MG63 (cell line): Measurements from ENCODE around the gene TRPV4. TPM values are rescaled to one million over a fixed set of nuclear protein-coding genes. Genes with fewer than 3 reads are reported as not detected.
A peak's percentile ranks its signal among the peaks of the same experiment; 100 is the strongest.

ENCODE experiments used
- DNase-seq: peaks from one replicate; pipeline ENCODE4 v3.0.0-alpha.2; 2020
- H3K27me3 ChIP-seq: fragments of 250-450 bp; sonication (Bioruptor Pico); 2 replicates; pipeline ENCODE4 v1.5.1; 2020; ENCODE audit warnings: mild to moderate bottlenecking, moderate library complexity
- H3K36me3 ChIP-seq: fragments of 250-450 bp; sonication (Bioruptor Pico); 2 replicates; pipeline ENCODE4 v1.5.1; 2020; ENCODE audit warnings: mild to moderate bottlenecking, moderate library complexity
- H3K4me3 ChIP-seq: fragments of 250-450 bp; sonication (Bioruptor Pico); 2 replicates; pipeline ENCODE4 v1.5.1; 2020; ENCODE audit warnings: mild to moderate bottlenecking, moderate library complexity
- H3K9me3 ChIP-seq: fragments of 250-450 bp; sonication (Bioruptor Pico); 2 replicates; pipeline ENCODE4 v1.5.1; 2020; ENCODE audit warnings: mild to moderate bottlenecking, moderate library complexity
- total RNA-seq: library from RNA; depleted of rRNA; stranded (reverse); fragments of >200 nt; shearing (Covaris generic); gene quantifications from 2 replicates; pipeline ENCODE4 v1.2.3, GENCODE V29; 2014; ENCODE audit warnings: low replicate concordance

Gene TRPV4
- total RNA-seq, 1 experiment from 2014 or later = 1.1 TPM

DNA sequence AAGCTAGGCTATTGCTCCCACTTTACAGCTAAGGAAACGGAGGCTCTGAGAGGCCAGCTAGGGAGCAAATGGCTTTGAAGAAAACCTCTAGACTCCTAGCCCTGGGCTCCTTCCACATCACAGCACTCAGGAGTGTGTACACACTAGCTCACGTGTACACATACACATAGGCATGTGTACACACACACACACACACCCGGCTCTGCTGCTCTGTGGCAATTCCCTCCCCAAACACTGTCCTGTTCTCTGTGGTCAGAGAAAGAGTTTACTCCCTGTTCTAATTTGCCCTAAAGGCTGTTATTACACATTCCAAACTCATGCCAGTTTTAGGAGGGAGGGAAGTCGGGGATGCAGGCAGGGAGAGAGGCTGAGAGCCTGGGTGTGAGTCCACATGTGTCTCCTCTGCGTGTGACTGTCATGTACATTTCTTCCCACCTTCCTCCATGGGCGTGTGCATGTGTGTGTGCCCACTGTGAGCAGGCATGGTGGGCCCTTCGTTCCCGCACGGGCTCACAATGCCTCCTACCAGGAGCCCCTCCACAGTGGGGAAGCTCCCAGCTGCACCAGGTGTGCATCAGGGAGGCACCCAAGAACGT, 14.2 kb downstream of the TRPV4 start:
- no peaks in the 10 kb centered on the region for H3K27me3 ChIP-seq
- no peaks in the 10 kb centered on the region for H3K9me3 ChIP-seq
- H3K4me3 ChIP-seq = no peak overlapping the region
- peak; percentile 37 for DNase-seq
- H3K36me3 ChIP-seq = no peaks in the 10 kb centered on the region

DNA sequence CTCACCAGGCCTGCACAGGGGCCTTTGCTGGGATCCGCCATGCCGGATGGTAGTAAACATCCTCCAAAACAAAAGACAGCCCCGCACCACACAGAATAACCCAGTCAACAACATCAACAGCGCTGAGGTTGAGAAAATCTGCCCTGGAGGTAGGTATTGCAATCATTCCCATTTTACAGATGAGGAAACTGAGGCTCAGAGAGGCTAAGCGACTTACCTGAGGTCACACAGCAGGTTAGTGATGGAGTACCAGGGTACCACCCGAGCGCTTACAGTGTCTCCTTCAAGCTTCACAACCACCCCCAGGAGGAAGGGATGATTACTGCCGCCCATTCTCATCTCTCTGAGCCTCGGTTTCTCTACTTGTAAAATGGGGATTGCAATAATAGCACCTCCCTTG, 14.9 kb downstream of the TRPV4 start:
- no peak for DNase-seq
- H3K4me3 ChIP-seq = no peak overlapping the region
- 0 out of 2 replicates have a peak, but pooled peaks cover 2% of the 10 kb centered on the region for H3K9me3 ChIP-seq
- no peaks in the 10 kb centered on the region for H3K36me3 ChIP-seq
- H3K27me3 ChIP-seq = no peaks in the 10 kb centered on the region

DNA sequence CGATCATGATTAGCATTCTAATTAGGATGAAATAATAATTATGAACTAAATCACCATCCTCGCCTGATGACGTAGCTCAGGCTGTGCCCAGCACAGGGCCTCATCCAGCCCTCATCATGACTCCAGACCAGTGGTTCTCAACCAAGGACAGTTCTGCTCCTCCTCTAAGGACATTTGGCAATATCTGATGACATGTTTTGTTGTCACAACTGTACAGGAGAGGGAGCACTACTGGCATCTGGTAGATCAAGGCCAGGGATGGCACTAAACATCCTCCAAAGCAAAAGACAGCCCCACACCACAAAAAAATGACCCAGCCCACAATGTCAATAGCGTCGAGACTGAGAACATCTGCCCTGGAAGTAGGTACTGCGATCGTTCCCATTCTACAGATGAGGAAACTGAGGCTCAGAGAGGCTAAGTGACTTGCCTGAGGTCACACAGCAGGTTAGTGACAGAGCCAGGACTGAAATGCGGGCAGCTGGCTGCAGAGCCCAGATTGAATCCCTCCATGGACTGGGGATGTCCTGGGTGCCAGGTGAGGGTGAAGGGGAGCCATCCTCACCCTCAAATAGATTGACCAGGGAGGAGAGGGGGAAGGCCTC, 15.5 kb downstream of the TRPV4 start:
- H3K36me3 ChIP-seq = no peaks in the 10 kb centered on the region; the same call in 1 of the 2 replicates
- no peak overlapping the region for H3K4me3 ChIP-seq
- 0 out of 2 replicates have a peak, but pooled peaks cover 2% of the 10 kb centered on the region for H3K9me3 ChIP-seq
- DNase-seq = no peak
- no peaks in the 10 kb centered on the region for H3K27me3 ChIP-seq

DNA sequence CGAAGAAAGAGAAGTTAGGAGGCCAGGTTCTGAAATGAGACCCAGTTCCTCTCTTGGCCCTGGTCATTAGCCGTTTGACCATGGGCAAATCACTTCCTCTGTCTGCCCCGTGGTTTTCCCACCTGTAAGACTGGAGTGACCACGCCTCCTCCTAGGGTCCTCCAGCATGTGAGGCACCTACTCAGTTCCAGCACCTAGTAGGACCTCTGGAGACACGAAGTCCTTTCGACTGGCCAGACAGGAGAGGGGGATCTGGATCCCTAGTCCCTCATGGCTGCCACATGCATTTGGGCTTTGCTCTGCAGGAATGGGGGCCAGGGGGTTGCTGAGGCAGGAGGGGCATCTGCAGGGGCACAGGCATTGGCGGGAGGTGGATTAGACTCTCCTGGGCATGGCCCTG, 16.3 kb downstream of the TRPV4 start:
- no peak overlapping the region for H3K4me3 ChIP-seq
- 0 out of 2 replicates have a peak, but pooled peaks cover 2% of the 10 kb centered on the region for H3K9me3 ChIP-seq
- no peaks in the 10 kb centered on the region; the same call in 1 of the 2 replicates for H3K36me3 ChIP-seq
- DNase-seq = no peak
- H3K27me3 ChIP-seq = no peaks in the 10 kb centered on the region

DNA sequence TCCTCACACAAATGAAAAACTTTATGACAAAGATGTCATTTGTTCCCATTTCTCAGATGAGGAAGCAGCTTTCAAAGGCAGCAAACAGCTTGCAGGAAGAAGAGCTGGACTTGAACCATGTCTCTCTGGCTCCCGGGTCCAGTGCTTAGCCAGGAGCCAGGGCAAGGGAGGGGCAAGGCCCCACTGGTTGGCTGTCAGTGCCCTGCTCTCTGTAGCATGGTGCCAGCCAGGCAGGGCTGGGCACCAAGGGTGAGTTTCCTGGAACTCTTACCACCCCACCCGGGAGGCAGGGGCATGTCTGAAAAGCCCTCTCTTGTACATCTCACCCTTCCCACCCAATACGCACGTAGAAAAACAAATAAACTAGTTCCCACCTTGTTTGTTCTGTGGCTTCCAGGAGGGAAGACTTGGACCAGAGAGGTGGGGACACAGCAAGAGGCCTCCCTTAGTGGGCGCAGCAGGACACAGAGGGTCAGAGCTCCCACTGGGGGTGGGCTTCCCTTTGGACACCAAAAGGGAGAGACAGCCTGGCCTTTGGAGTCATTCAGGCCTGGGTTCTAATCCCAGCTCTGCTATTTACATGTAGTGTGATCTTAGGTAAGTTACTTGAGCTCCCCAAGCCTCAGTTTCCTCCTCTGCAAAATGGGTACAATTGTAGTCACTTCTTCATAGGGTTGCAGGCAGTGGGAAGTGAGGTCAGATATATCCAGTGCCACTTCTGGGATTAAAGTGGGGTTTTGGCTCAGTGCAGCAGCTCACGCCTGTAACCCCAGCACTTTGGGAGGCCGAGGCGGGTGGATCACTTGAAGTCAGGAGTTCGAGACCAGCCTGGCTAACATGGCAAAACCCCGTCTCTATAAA, 17.2 kb downstream of the TRPV4 start:
- Histone ChIP-seq H3K27me3 (no peaks in the 10 kb centered on the region), H3K4me3 (no peak overlapping the region), H3K9me3 (0 out of 2 replicates have a peak, but pooled peaks cover 2% of the 10 kb centered on the region), H3K36me3 (no peaks in the 10 kb centered on the region; the same call in 1 of the 2 replicates)
- peak; percentile 12 for DNase-seq

DNA sequence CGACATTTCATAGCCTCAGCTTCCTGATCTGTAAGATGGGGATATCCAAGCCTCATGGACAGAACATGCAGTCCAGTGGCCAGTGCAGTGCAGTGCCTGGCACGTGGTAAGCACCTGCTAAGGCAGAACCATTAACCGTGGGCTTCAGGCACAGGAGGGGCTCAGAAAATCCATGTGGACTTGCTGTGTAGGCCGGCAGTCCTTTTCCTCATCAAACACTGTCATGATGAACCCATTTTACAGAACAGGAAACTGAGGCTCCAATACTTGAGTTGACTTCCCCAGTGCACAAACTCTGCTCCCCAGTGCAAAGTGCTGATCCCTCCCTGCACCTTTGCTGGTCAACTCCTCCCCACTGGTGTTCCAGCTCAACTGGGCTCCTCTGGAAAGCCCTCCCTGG, 18.0 kb downstream of the TRPV4 start:
- Histone ChIP-seq H3K36me3 (no peaks in the 10 kb centered on the region; the same call in 1 of the 2 replicates), H3K4me3 (no peak overlapping the region), H3K27me3 (no peaks in the 10 kb centered on the region), H3K9me3 (0 out of 2 replicates have a peak, but pooled peaks cover 2% of the 10 kb centered on the region)
- no peak for DNase-seq

DNA sequence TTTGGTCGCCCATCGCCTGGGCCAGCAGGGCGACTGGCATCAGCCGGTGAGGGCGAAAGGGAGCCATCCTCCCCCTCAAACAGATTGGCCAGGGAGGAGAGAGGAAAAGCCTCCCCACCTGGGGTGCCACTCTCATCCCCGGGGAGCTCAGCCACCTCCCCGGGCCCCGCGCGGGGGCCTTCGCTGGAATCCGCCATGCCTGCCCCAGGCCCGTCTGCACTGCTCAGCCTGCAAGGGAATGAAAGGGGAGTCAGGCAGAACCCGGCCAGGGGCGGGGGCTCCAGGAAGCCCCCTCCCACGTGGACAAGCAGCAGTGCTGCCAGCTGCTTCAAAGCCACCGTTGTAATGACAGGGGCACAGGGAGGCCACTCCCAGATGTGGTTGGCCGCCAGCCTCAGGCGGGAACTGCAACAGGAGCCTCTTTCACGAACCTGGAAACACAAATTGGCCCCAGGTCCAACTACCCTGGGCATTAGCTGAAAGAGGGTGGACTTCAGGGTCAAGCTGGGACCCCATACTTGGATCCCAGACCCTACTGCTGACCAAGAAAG, 18.5 kb downstream of the TRPV4 start:
- Histone ChIP-seq H3K9me3 (0 out of 2 replicates have a peak, but pooled peaks cover 2% of the 10 kb centered on the region), H3K36me3 (no peaks in the 10 kb centered on the region; the same call in 1 of the 2 replicates), H3K27me3 (no peaks in the 10 kb centered on the region), H3K4me3 (no peak overlapping the region)
- DNase-seq = no peak

DNA sequence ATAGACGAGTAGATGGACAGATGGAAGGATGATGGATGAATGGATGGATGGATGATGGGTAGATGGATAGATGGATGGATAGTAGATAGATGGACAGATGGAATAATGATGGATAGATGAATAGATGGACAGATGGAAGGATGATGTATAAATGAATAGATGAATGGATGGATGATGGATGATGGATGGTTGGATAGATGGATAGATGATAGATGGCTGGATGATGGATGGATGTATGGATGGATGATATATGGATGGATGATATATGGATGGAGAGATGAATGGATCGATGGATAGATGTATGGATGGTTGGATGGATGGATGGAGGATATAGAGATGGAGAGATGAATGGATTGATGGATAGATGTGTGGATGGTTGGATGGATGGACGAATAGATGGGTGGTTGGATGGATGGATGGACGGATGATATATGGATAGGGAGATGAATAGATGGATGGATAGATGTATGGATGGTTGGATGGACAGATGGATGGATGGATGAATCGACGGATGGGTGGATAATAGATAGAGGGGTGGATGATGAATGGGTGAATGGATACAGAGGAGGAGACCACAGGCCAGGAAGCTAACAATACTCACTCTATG, 19.3 kb downstream of the TRPV4 start:
- no peaks in the 10 kb centered on the region for H3K27me3 ChIP-seq
- no peak overlapping the region for H3K4me3 ChIP-seq
- H3K9me3 ChIP-seq = 0 out of 2 replicates have a peak, but pooled peaks cover 2% of the 10 kb centered on the region
- DNase-seq = no peak
- no peaks in the 10 kb centered on the region; the same call in 1 of the 2 replicates for H3K36me3 ChIP-seq

DNA sequence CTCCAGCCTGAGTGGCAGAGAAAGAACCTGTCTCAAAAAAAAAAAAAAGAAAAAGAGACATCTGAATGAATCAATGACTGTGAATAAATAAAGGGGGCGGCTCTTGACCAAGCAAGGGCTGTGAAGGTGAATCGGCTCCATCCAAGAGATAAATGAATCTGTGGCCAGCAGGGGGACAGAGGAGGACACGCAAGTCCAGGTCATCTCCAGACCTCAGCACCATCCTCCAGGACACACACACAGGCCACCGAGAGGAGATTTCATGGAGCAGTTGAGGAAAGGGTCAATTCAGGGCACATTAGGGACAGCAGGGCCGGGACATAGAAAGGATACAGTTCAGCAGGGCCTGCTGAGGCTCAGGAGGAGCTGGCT, 21.6 kb downstream of the TRPV4 start:
- H3K27me3 ChIP-seq = no peaks in the 10 kb centered on the region
- H3K9me3 ChIP-seq = 0 out of 2 replicates have a peak, but pooled peaks cover 2% of the 10 kb centered on the region
- DNase-seq = no peak
- no peaks in the 10 kb centered on the region; the same call in 1 of the 2 replicates for H3K36me3 ChIP-seq
- no peak overlapping the region for H3K4me3 ChIP-seq

DNA sequence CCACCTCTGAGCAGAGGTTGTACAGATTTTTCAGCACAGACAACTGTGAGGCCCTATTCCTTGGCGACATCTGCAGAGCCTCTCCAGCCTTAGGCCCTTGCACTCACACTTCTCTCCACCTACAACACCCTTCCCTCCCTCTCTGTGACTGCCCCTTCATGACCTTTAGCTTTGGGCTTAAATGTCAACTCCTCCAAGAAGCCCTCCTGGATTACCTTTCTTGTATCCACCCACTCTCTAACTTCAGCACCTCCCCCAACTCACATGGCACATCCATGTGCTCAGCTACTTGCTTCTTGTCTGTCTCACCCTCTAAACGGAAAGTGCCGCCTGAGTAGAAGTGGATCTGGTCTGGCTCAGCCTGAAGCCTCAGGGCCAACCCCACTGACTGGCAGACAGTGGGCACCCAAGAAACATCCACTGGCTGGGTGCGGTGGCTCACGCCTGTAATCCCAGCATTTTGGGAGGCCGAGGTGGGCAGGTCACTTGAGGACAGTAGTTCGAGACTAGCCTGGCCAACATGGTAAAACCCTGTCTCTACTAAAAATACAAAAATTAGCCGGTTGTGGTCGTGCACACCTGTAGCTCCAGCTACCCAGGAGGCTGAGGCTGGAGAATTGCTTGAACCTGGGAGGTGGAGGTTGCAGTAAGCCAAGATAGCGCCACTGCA, 22.1 kb downstream of the TRPV4 start:
- no peak for DNase-seq
- H3K9me3 ChIP-seq = 0 out of 2 replicates have a peak, but pooled peaks cover 2% of the 10 kb centered on the region
- no peaks in the 10 kb centered on the region for H3K27me3 ChIP-seq
- no peak overlapping the region for H3K4me3 ChIP-seq
- H3K36me3 ChIP-seq = no peaks in the 10 kb centered on the region; the same call in 1 of the 2 replicates

DNA sequence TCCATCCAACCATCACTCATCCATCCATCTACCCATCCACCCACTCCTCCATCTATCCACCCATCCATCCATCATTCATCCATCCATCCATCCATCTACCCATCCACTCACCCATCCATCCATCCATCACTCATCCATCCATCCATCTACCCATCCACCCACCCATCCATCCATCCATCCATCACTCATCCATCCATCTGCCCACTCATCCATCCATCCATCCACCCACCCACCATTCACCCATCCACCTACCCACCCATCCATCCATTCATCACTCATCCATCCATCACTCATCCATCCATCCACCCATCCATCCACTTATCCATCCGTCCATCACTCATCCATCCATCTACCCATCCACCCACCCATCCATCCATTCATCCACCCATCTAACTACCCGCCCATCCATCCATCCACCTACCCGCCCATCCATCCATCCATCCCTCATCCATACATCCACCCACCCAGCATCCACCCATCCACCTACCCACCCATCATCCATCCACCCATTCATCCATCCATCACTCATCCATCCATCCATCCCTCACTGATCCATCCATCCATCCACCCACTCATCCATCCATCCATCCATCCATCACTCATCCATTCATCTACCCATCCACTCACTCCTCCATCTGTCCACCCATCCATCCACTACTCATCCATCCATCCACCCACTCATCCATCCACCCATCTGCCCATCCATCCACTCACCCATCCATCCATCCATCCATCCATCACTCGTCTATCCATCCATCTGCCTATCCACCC, 24.1 kb downstream of the TRPV4 start:
- no peak overlapping the region for H3K4me3 ChIP-seq
- H3K36me3 ChIP-seq = no peaks in the 10 kb centered on the region; the same call in 1 of the 2 replicates
- no peaks in the 10 kb centered on the region for H3K27me3 ChIP-seq
- H3K9me3 ChIP-seq = 0 out of 2 replicates have a peak, but pooled peaks cover 2% of the 10 kb centered on the region
- DNase-seq = no peak

DNA sequence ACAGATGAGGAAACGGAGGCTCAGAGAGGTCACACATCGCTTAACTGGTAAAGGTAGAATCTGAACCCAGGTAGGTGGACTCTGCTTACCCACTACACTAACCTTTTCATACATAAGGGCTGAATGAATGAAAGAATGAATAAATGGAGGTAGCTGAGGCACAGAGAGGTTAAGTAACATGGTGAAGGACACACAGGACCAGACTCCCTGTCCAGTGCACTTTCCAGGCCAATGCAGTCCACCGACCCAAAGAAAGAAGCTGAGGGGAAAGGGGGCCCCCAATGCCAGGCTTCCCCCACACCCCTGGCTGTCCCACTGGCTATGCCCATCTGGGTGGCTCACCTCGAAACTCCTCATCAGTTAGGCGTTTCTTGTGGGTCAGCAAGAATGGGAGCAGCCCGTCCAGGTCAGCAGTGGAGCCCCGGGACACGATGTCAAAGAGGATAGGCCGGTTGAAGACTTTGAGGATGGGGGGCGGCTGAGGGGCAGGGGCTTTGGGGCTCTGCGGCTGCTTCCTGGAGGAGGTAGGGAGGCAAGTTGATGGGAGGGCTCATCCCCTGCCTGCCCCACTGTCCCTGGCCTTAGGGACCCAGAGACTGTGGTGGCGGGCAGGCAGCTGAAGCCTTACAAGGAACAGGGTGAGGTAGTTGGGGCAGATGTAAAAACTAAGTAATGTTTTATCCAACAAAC, 25.1 kb downstream of the TRPV4 start:
- no peaks in the 10 kb centered on the region; the same call in 1 of the 2 replicates for H3K36me3 ChIP-seq
- H3K9me3 ChIP-seq = no peaks in the 10 kb centered on the region
- no peaks in the 10 kb centered on the region for H3K27me3 ChIP-seq
- no peak for DNase-seq
- H3K4me3 ChIP-seq = no peak overlapping the region

DNA sequence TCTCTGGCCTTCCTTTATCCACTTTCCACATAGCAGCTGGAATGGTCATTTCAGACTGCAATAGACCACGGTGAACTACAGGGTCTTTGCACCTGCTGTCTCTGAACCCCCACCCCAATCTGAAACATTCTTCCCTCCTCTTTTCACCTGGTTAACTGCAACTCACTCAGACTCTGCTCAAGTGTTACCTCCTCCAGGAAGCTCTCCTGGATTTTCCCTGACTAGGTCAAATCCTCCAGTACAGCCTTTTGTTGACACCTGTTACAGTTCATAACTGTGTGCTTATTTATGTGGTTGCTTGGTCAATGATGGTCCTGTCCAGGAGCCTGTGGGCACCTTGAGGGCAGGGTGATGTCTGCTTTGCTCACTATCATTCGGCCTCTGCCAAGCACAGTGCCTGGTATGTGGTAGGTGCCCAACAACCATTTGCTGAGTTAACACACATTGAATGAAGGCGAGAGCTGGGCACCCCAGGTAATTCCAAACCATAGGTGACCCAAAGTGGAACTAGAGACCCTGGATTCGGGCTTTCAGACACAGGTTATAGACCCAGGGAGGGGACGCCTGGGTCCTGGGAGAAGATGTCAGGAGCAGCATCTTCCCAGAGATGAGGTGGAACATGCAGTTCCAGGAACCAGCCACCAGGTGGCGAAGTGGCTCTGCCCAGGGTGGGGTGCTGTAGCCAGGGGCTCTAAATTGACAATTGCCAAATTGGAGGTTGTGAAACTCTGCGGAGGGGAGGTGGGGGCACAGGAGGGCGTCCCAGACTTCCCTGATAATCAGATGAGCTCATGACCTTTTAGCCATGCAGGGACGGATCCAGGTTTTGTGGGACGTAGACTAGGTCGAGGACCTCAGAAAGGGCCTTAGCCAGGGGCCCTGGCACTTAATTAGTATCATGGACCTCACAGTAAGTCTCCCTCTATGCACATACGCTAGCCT, 28.1 kb downstream of the TRPV4 start:
- Histone ChIP-seq H3K27me3 (no peaks in the 10 kb centered on the region), H3K36me3 (no peaks in the 10 kb centered on the region), H3K9me3 (no peaks in the 10 kb centered on the region), H3K4me3 (no peak overlapping the region)
- DNase-seq = peak; percentile 54

DNA sequence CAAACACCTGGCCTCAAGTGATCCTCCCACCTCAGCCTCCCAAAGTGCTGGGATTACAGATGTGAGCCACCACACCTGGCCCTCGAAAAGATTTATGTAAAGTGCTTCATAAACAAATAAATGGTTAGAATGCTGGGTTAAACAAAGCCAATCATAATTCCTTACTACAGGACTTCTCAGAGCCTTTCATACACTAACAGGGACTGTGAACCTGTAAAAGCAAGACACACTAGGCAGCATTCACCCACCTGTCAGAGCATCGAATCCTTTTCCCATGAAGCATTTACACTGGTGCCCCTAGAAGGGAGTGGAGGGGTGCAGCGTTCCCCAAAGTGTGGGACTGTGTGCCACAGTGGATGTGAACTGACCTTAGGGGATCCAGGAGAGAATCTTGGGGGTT, 29.5 kb downstream of the TRPV4 start:
- no peaks in the 10 kb centered on the region for H3K36me3 ChIP-seq
- no peak for DNase-seq
- H3K9me3 ChIP-seq = no peaks in the 10 kb centered on the region
- H3K27me3 ChIP-seq = no peaks in the 10 kb centered on the region
- H3K4me3 ChIP-seq = no peak overlapping the region
